GM23338 (cell line): ENCODE measurements around the gene FZD4. TPM values are rescaled to one million over a fixed set of nuclear protein-coding genes. Genes with fewer than 3 reads are reported as not detected.

Experiments
- ATAC-seq: fragments of 200-7000 bp; cut with Tn5 transposase; 3 replicates; pipeline ENCODE4 v1.9.1; 2020
- DNase-seq: peaks from one replicate; pipeline ENCODE4 v3.0.0-alpha.2; 2015; ENCODE audit warnings: low spot score
- H2AFZ ChIP-seq: fragments of 200-600 bp; sonication (generic); 2 replicates; pipeline ENCODE4 v1.8.0; 2016; ENCODE audit warnings: antibody characterized with exemption, mild to moderate bottlenecking, moderate library complexity
- H3F3A ChIP-seq: fragments of 200-600 bp; sonication (generic); replicated peaks from 2 replicates; pipeline ENCODE4 v1.8.0; 2017; ENCODE audit warnings: antibody characterized with exemption, mixed run types, low read depth
- H3K27ac ChIP-seq: fragments of 200-600 bp; sonication (generic); 2 replicates; pipeline ENCODE4 v1.6.1; 2016; ENCODE audit warnings: low read depth
- H3K27me3 ChIP-seq: fragments of 200-600 bp; sonication (generic); 2 replicates; pipeline ENCODE4 v1.8.0; 2016; ENCODE audit warnings: mild to moderate bottlenecking, mixed run types, moderate library complexity; ENCODE audit not compliant: insufficient read depth
- H3K36me3 ChIP-seq: fragments of 200-600 bp; sonication (generic); 2 replicates; pipeline ENCODE4 v1.8.0; 2016; ENCODE audit warnings: mild to moderate bottlenecking; ENCODE audit not compliant: insufficient read depth
- H3K4me1 ChIP-seq: fragments of 200-600 bp; sonication (generic); 2 replicates; pipeline ENCODE4 v1.8.0; 2016; ENCODE audit warnings: mild to moderate bottlenecking, moderate library complexity; ENCODE audit not compliant: insufficient read depth
- H3K4me2 ChIP-seq: fragments of 200-600 bp; sonication (generic); 2 replicates; pipeline ENCODE4 v1.7.1; 2017; ENCODE audit warnings: mixed run types
- H3K4me3 ChIP-seq: fragments of 200-600 bp; sonication (generic); 2 replicates; pipeline ENCODE4 v1.6.1; 2016; ENCODE audit warnings: mixed run types
- H3K79me2 ChIP-seq: fragments of 200-600 bp; sonication (generic); replicated peaks from 2 replicates; pipeline ENCODE4 v1.8.0; 2017; ENCODE audit warnings: mild to moderate bottlenecking; ENCODE audit not compliant: insufficient read depth
- H3K9me2 ChIP-seq: fragments of 200-600 bp; sonication (generic); 2 replicates; pipeline ENCODE4 v1.8.0; 2017; ENCODE audit not compliant: insufficient read depth
- H4K20me1 ChIP-seq: fragments of 200-600 bp; sonication (generic); replicated peaks from 2 replicates; pipeline ENCODE4 v1.8.0; 2017; ENCODE audit warnings: mild to moderate bottlenecking; ENCODE audit not compliant: insufficient read depth
- H3K27ac Mint-ChIP-seq: 2 replicates; pipeline ENCODE4 v1.8.0; 2020; ENCODE audit warnings: inconsistent platforms, mild to moderate bottlenecking, moderate library complexity, mixed read lengths
- H3K27me3 Mint-ChIP-seq: 3 replicates; pipeline ENCODE4 v1.8.0; 2022; ENCODE audit warnings: low read depth, mild to moderate bottlenecking, moderate library complexity, mixed read lengths, inconsistent platforms; ENCODE audit not compliant: insufficient read depth, poor library complexity
- H3K36me3 Mint-ChIP-seq: 3 replicates; pipeline ENCODE4 v1.8.0; 2021; ENCODE audit warnings: low read depth, mild to moderate bottlenecking, inconsistent platforms, moderate library complexity, mixed read lengths
- H3K4me1 Mint-ChIP-seq: 3 replicates; pipeline ENCODE4 v1.8.0; 2020; ENCODE audit warnings: mild to moderate bottlenecking, inconsistent platforms, mixed read lengths
- H3K4me3 Mint-ChIP-seq: 3 replicates; pipeline ENCODE4 v1.8.0; 2021; ENCODE audit warnings: moderate library complexity, mild to moderate bottlenecking, inconsistent platforms, mixed read lengths
- H3K9me3 Mint-ChIP-seq: 3 replicates; pipeline ENCODE4 v1.8.0; 2020; ENCODE audit warnings: moderate library complexity, mild to moderate bottlenecking, inconsistent platforms, mixed read lengths
- CREB1 ChIP-seq: fragments of 250-450 bp; sonication (Bioruptor Pico); IDR thresholded peaks from 2 replicates; pipeline ENCODE4 v1.5.0; 2020; ENCODE audit warnings: low read depth, mild to moderate bottlenecking, moderate library complexity
- CTCF ChIP-seq, 2 experiments: fragments of 200-600 bp in 1 of 2; sonication (generic) in 1 of 2; conservative IDR thresholded peaks; 2 replicates each; pipeline versions ENCODE4 v1.5.1 to v1.6.1; 2016 to 2017; ENCODE audit warnings: antibody characterized with exemption in 2 of 2, low read depth in 2 of 2, mild to moderate bottlenecking in 2 of 2, moderate library complexity in 1 of 2
- ETS1 ChIP-seq: IDR thresholded peaks from 2 replicates; pipeline ENCODE4 v1.6.1; 2016; ENCODE audit warnings: antibody characterized with exemption
- EZH2 ChIP-seq: fragments of 200-600 bp; sonication (generic); IDR thresholded peaks from one replicate; pipeline ENCODE4 v1.8.0; 2017; ENCODE audit warnings: antibody characterized with exemption, mild to moderate bottlenecking, low read depth; ENCODE audit not compliant: unreplicated experiment
- EZH2phosphoT487 ChIP-seq: fragments of 200-600 bp; sonication (generic); IDR thresholded peaks from one replicate; pipeline ENCODE4 v1.8.1; 2018; ENCODE audit warnings: antibody characterized with exemption; ENCODE audit not compliant: unreplicated experiment
- JUNB ChIP-seq: IDR thresholded peaks from one replicate; pipeline ENCODE4 v1.6.1; 2016; ENCODE audit warnings: antibody characterized with exemption; ENCODE audit not compliant: unreplicated experiment
- NANOG ChIP-seq: IDR thresholded peaks from 2 replicates; pipeline ENCODE4 v1.6.1; 2016; ENCODE audit warnings: antibody characterized with exemption, borderline replicate concordance
- REST ChIP-seq: IDR thresholded peaks from one replicate; pipeline ENCODE4 v1.6.1; 2018; ENCODE audit warnings: antibody characterized with exemption; ENCODE audit not compliant: unreplicated experiment
- ZNF331 ChIP-seq: fragments of 250-450 bp; sonication (Bioruptor Pico); IDR thresholded peaks from 2 replicates; pipeline ENCODE4 v1.5.0; 2020; ENCODE audit warnings: low read depth, mild to moderate bottlenecking, moderate library complexity
- ZNF462 ChIP-seq: fragments of 250-450 bp; sonication (Bioruptor Pico); IDR thresholded peaks from 2 replicates; pipeline ENCODE4 v1.5.0; 2020; ENCODE audit warnings: mild to moderate bottlenecking, moderate library complexity
- polyA plus RNA-seq: library from polyadenylated mRNA; unstranded; fragments of >200 nt; fragmentation: Nextera tagmentation; extraction: Ambion mirVana; gene quantifications from 2 replicates; pipeline ENCODE4 v1.2.1, GENCODE V29; 2016
- total RNA-seq: library from RNA; depleted of rRNA; stranded (reverse); fragments of >200 nt; shearing (Covaris generic); gene quantifications from 2 replicates; pipeline ENCODE4 v1.2.3, GENCODE V29; 2014

FZD4 gene
- total and polyA plus RNA-seq, 2 experiments from 2014 or later = 1.4 to 8.9 TPM

- H3K4me2 ChIP-seq = no peak overlapping the region
- no peaks in the 10 kb centered on the region for H3K27me3 ChIP-seq
- H3K36me3 Mint-ChIP-seq = no peaks in the 10 kb centered on the region
- H3K27ac ChIP-seq = no peak overlapping the region
- TF ChIP-seq CTCF (conservative IDR thresholded peaks at IDR 0.05; ENCODE audit: low read depth in 2 of 2) (no peak), JUNB (no peak), ZNF331 (no peak), ETS1 (no peak), CREB1 (CRISPR knock-in tag) (no peak), REST (no peak), EZH2phosphoT487 (no peak), ZNF462 (no peak), EZH2 (no peak), NANOG (no peak)
- H3K4me1 ChIP-seq = no peaks in the 10 kb centered on the region
- no peak overlapping the region for H3K4me3 ChIP-seq
- H3K4me3 Mint-ChIP-seq = no peak overlapping the region
- no peaks in the 10 kb centered on the region for H4K20me1 ChIP-seq
- H2AFZ ChIP-seq = no peak overlapping the region
- no peaks in the 10 kb centered on the region for H3K9me3 Mint-ChIP-seq
- H3K27me3 Mint-ChIP-seq = no peaks in the 10 kb centered on the region
- no peaks in the 10 kb centered on the region for H3K9me2 ChIP-seq
- no peaks in the 10 kb centered on the region for H3K79me2 ChIP-seq
- DNase-seq = no peak
- no peaks in the 10 kb centered on the region for H3K36me3 ChIP-seq
- no peaks in the 10 kb centered on the region for H3F3A ChIP-seq
- H3K27ac Mint-ChIP-seq = no peak overlapping the region
- no peaks in the 10 kb centered on the region for H3K4me1 Mint-ChIP-seq
- ATAC-seq = no peak
These were observed 27.9 kb upstream of the FZD4 start for GRCh38 chr11:86983021-86983488.
